Osteocyte (in vitro differentiated cells): ENCODE data around the gene MBP. TPM values are rescaled to one million over a fixed set of nuclear protein-coding genes. Genes with fewer than 3 reads are reported as not detected.
"Not testable (repeated sequence)": the region's sequence is repeated elsewhere in the genome, so short reads cannot be mapped to it uniquely, and the experiment has no call there.

Source experiments
- DNase-seq: peaks from one replicate; pipeline ENCODE4 v3.0.0; 2021; ENCODE audit warnings: mixed read lengths; ENCODE audit not compliant: unreplicated experiment; ENCODE audit errors: extremely low spot score
- H3K27ac Mint-ChIP-seq: one replicate; pipeline ENCODE4 v1.8.0; 2021; ENCODE audit warnings: mild to moderate bottlenecking, mixed read lengths; ENCODE audit not compliant: unreplicated experiment
- H3K27me3 Mint-ChIP-seq: one replicate; pipeline ENCODE4 v1.8.0; 2021; ENCODE audit warnings: mixed read lengths; ENCODE audit not compliant: unreplicated experiment
- H3K36me3 Mint-ChIP-seq: one replicate; pipeline ENCODE4 v1.8.0; 2021; ENCODE audit warnings: mixed read lengths; ENCODE audit not compliant: unreplicated experiment
- H3K4me1 Mint-ChIP-seq: one replicate; pipeline ENCODE4 v1.8.0; 2021; ENCODE audit warnings: mixed read lengths; ENCODE audit not compliant: unreplicated experiment
- H3K4me3 Mint-ChIP-seq: one replicate; pipeline ENCODE4 v1.8.0; 2021; ENCODE audit warnings: mild to moderate bottlenecking, moderate library complexity, mixed read lengths; ENCODE audit not compliant: unreplicated experiment
- H3K9me3 Mint-ChIP-seq: one replicate; pipeline ENCODE4 v1.8.0; 2021; ENCODE audit warnings: mixed read lengths; ENCODE audit not compliant: unreplicated experiment
- CTCF ChIP-seq: fragments of 200-600 bp; sonication (generic); IDR thresholded peaks from 2 replicates; pipeline ENCODE4 v1.5.0; 2021; ENCODE audit warnings: antibody characterized with exemption, mild to moderate bottlenecking, moderate library complexity
- total RNA-seq: library from RNA; stranded (reverse); gene quantifications from 2 replicates; pipeline ENCODE4 v1.2.1, GENCODE V29; 2021

Gene MBP
- total RNA-seq, 1 donor from 2014 or later: 18.6 TPM

GRCh38 chr18:76967721-76968472 lies 164.7 kb downstream of the MBP start:
- no peaks in the 10 kb centered on the region for H3K4me1 Mint-ChIP-seq
- H3K9me3 Mint-ChIP-seq: no peaks in the 10 kb centered on the region
- H3K27ac Mint-ChIP-seq: no peak overlapping the region
- H3K27me3 Mint-ChIP-seq: no peaks in the 10 kb centered on the region
- no peak for DNase-seq
- H3K4me3 Mint-ChIP-seq: no peak overlapping the region
- peaks cover 12% of the 10 kb centered on the region for H3K36me3 Mint-ChIP-seq
- TF ChIP-seq CTCF: no peak

- H3K27ac Mint-ChIP-seq, H3K4me3 Mint-ChIP-seq, H3K27me3 Mint-ChIP-seq, H3K9me3 Mint-ChIP-seq, H3K4me1 Mint-ChIP-seq, DNase-seq: not testable (repeated sequence)
- peaks cover 18% of the 10 kb centered on the region for H3K36me3 Mint-ChIP-seq
Observed at GRCh38 chr18:76967299-76967698, 165.3 kb downstream of the MBP start.

- H3K27me3 Mint-ChIP-seq, DNase-seq, H3K4me3 Mint-ChIP-seq, H3K27ac Mint-ChIP-seq, H3K4me1 Mint-ChIP-seq: not testable (repeated sequence)
- Mint-ChIP-seq H3K36me3 (peaks cover 30% of the 10 kb centered on the region), H3K9me3 (peaks cover 10% of the 10 kb centered on the region)
Observed at GRCh38 chr18:76965555-76966151, 166.9 kb downstream of the MBP start.

GRCh38 chr18:76963936-76964335 lies 168.6 kb downstream of the MBP start:
- no peak overlapping the region for H3K27ac Mint-ChIP-seq
- DNase-seq: no peak
- H3K4me1 Mint-ChIP-seq: peaks cover 3% of the 10 kb centered on the region
- peaks cover 45% of the 10 kb centered on the region for H3K36me3 Mint-ChIP-seq
- no peak for TF ChIP-seq CTCF
- H3K27me3 Mint-ChIP-seq: no peaks in the 10 kb centered on the region
- H3K9me3 Mint-ChIP-seq: peaks cover 10% of the 10 kb centered on the region
- no peak overlapping the region for H3K4me3 Mint-ChIP-seq

- Mint-ChIP-seq H3K27me3 (no peaks in the 10 kb centered on the region), H3K4me1 (peaks cover 5% of the 10 kb centered on the region), H3K9me3 (peaks cover 10% of the 10 kb centered on the region), H3K4me3 (no peak overlapping the region), H3K27ac (no peak overlapping the region), H3K36me3 (peaks cover 45% of the 10 kb centered on the region)
- no peak for TF ChIP-seq CTCF
- DNase-seq: no peak
Observed at GRCh38 chr18:76962851-76963250, 169.7 kb downstream of the MBP start.

GRCh38 chr18:76960528-76961035 lies 172.0 kb downstream of the MBP start:
- no peak overlapping the region for H3K4me3 Mint-ChIP-seq
- peaks cover 51% of the 10 kb centered on the region for H3K36me3 Mint-ChIP-seq
- no peak overlapping the region for H3K27ac Mint-ChIP-seq
- H3K27me3 Mint-ChIP-seq: no peaks in the 10 kb centered on the region
- no peak for TF ChIP-seq CTCF
- peaks cover 5% of the 10 kb centered on the region for H3K4me1 Mint-ChIP-seq
- H3K9me3 Mint-ChIP-seq: peaks cover 10% of the 10 kb centered on the region
- DNase-seq: no peak
